PC-9 (cell line): ENCODE data around the gene GCH1. TPM values are rescaled to one million over a fixed set of nuclear protein-coding genes. Genes with fewer than 3 reads are reported as not detected.

ENCODE experiments used
- BruUV-seq: library from RNA; stranded (reverse); fragments of 400-500 nt; replicated peaks from 2 replicates; lab custom pipeline; 2021; lab: Mats Ljungman, UMichigan
- CTCF ChIA-PET: fragments of 300-600 bp; sonication (Branson Sonifier 250); formaldehyde crosslinking; loops from one replicate; lab custom pipeline; 2022; ENCODE audit warnings: antibody characterized with exemption; lab: Charles Lee
- POLR2A ChIA-PET: fragments of 300-600 bp; sonication (Branson Sonifier 250); formaldehyde crosslinking; loops from one replicate; lab custom pipeline; 2022; ENCODE audit warnings: antibody characterized with exemption; ENCODE audit not compliant: unreplicated experiment; lab: Charles Lee
- DNase-seq, 2 experiments: peaks; one replicate each; pipeline versions ENCODE4 v3.0.0 to v3.0.0-alpha.2; 2015 to 2022; ENCODE audit warnings: mixed read lengths in 1 of 2
- H2AFZ ChIP-seq: fragments of 200-600 bp; sonication (generic); 2 replicates; pipeline ENCODE4 v1.8.1; 2017; ENCODE audit warnings: antibody characterized with exemption
- H3F3A ChIP-seq: fragments of 200-600 bp; sonication (generic); 2 replicates; pipeline ENCODE4 v1.8.1; 2017; ENCODE audit warnings: antibody characterized with exemption, mild to moderate bottlenecking, low read depth; ENCODE audit not compliant: insufficient read depth
- H3K27ac ChIP-seq: fragments of 200-600 bp; sonication (generic); 2 replicates; pipeline ENCODE4 v1.6.1; 2016; ENCODE audit warnings: mixed run types
- H3K27me3 ChIP-seq: fragments of 200-600 bp; sonication (generic); 2 replicates; pipeline ENCODE4 v1.6.1; 2016; ENCODE audit warnings: low read depth, mixed run types; ENCODE audit not compliant: insufficient read depth
- H3K36me3 ChIP-seq: fragments of 200-600 bp; sonication (generic); 2 replicates; pipeline ENCODE4 v1.6.1; 2016; ENCODE audit warnings: low read depth, mixed run types
- H3K4me1 ChIP-seq: fragments of 200-600 bp; sonication (generic); replicated peaks from 2 replicates; pipeline ENCODE4 v1.6.1; 2016; ENCODE audit warnings: mixed run types; ENCODE audit not compliant: insufficient read depth
- H3K4me2 ChIP-seq: fragments of 200-600 bp; sonication (generic); 2 replicates; pipeline ENCODE4 v1.6.1; 2017; ENCODE audit warnings: mixed run types
- H3K4me3 ChIP-seq: fragments of 200-600 bp; sonication (generic); 2 replicates; pipeline ENCODE4 v1.6.1; 2016; ENCODE audit warnings: mixed run types
- H3K79me2 ChIP-seq: fragments of 200-600 bp; sonication (generic); 2 replicates; pipeline ENCODE4 v1.6.1; 2017; ENCODE audit warnings: low read depth, mixed run types
- H3K9me2 ChIP-seq: fragments of 200-600 bp; sonication (generic); 2 replicates; pipeline ENCODE4 v1.8.1; 2017; ENCODE audit warnings: mild to moderate bottlenecking; ENCODE audit not compliant: insufficient read depth
- H3K9me3 ChIP-seq: fragments of 200-600 bp; sonication (generic); 2 replicates; pipeline ENCODE4 v1.8.1; 2016; ENCODE audit warnings: low read depth; ENCODE audit not compliant: insufficient read depth
- H4K20me1 ChIP-seq: fragments of 200-600 bp; sonication (generic); 2 replicates; pipeline ENCODE4 v1.8.1; 2017; ENCODE audit not compliant: insufficient read depth
- CTCF ChIP-seq: fragments of 200-600 bp; sonication (generic); conservative IDR thresholded peaks from 2 replicates; pipeline ENCODE4 v1.6.1; 2017; ENCODE audit warnings: mixed run types, antibody characterized with exemption, mild to moderate bottlenecking, moderate library complexity
- EZH2 ChIP-seq: fragments of 200-600 bp; sonication (generic); IDR thresholded peaks from 2 replicates; pipeline ENCODE4 v1.8.0; 2017; ENCODE audit warnings: antibody characterized with exemption, low read depth
- intact Hi-C: fragments of 100-400 bp; cut with micrococcal nuclease; formaldehyde crosslinking; loops from one replicate; pipeline ENCODE4 v1.10.0; 2022; ENCODE audit not compliant: unreplicated experiment
- total RNA-seq: library from RNA; stranded (reverse); gene quantifications from 2 replicates; pipeline ENCODE4 v1.2.3, GENCODE V29; 2021

GCH1 gene
- total RNA-seq, 1 experiment from 2014 or later: 5.1 TPM

GRCh38 chr14:54845641-54846040 lies 57.0 kb downstream of the GCH1 start:
- no peak for DNase-seq
- H3K4me2 ChIP-seq: no peak overlapping the region
- CTCF ChIA-PET: no interaction called here
- intact Hi-C loops: no loop called here
- no peak overlapping the region for H3K4me3 ChIP-seq
- H3K9me3 ChIP-seq: no peaks in the 10 kb centered on the region
- no peaks in the 10 kb centered on the region for H3F3A ChIP-seq
- TF ChIP-seq CTCF (no peak), EZH2 (no peak)
- BruUV-seq: no TSS peak
- no peaks in the 10 kb centered on the region for H3K79me2 ChIP-seq
- no peaks in the 10 kb centered on the region for H3K36me3 ChIP-seq
- no peak overlapping the region for H3K27ac ChIP-seq
- no peak overlapping the region for H2AFZ ChIP-seq
- no peaks in the 10 kb centered on the region for H4K20me1 ChIP-seq
- H3K27me3 ChIP-seq: no peaks in the 10 kb centered on the region
- no peaks in the 10 kb centered on the region for H3K9me2 ChIP-seq
- POLR2A ChIA-PET: no interaction called here
- no peaks in the 10 kb centered on the region for H3K4me1 ChIP-seq

- Histone ChIP-seq H3K9me3 (no peaks in the 10 kb centered on the region), H3F3A (no peaks in the 10 kb centered on the region), H3K9me2 (no peaks in the 10 kb centered on the region), H3K27ac (no peak overlapping the region), H4K20me1 (no peaks in the 10 kb centered on the region), H3K27me3 (no peaks in the 10 kb centered on the region), H3K4me1 (no peaks in the 10 kb centered on the region), H3K79me2 (no peaks in the 10 kb centered on the region), H3K36me3 (no peaks in the 10 kb centered on the region), H3K4me2 (no peak overlapping the region), H2AFZ (no peak overlapping the region), H3K4me3 (no peak overlapping the region)
- ChIA-PET CTCF (no interaction called here), POLR2A (no interaction called here)
- no peak for TF ChIP-seq EZH2
- no peak for TF ChIP-seq CTCF
- intact Hi-C loops: no loop called here
- DNase-seq: no peak
- no TSS peak for BruUV-seq
Measured at GRCh38 chr14:54844479-54844878, 58.1 kb downstream of the GCH1 start.

GRCh38 chr14:54840798-54841197 lies 61.8 kb downstream of the GCH1 start:
- Histone ChIP-seq H3K27ac (no peak overlapping the region), H3F3A (no peaks in the 10 kb centered on the region), H3K36me3 (no peaks in the 10 kb centered on the region), H4K20me1 (no peaks in the 10 kb centered on the region), H2AFZ (no peak overlapping the region), H3K4me2 (no peak overlapping the region), H3K4me1 (no peaks in the 10 kb centered on the region), H3K27me3 (no peaks in the 10 kb centered on the region), H3K79me2 (no peaks in the 10 kb centered on the region), H3K4me3 (no peak overlapping the region), H3K9me3 (no peaks in the 10 kb centered on the region), H3K9me2 (no peaks in the 10 kb centered on the region)
- ChIA-PET POLR2A (no interaction called here), CTCF (no interaction called here)
- TF ChIP-seq EZH2 (no peak), CTCF (no peak)
- no peak for DNase-seq
- no TSS peak for BruUV-seq
- intact Hi-C loops: no loop called here
